Right cardiac atrium (tissue), 5 donors: Measurements from ENCODE around the gene CCDC106. TPM values are rescaled to one million over a fixed set of nuclear protein-coding genes. Genes with fewer than 3 reads are reported as not detected.

Experiments
- ATAC-seq, 2 donors: fragments of 200-7000 bp; cut with Tn5 transposase; one replicate each; pipeline versions ENCODE4 v1.8.0 to v1.9.1; 2020; ENCODE audit warnings: moderate library complexity in 2 of 2, mild to moderate bottlenecking in 1 of 2
- DNase-seq, 3 donors: peaks; one replicate each; pipeline ENCODE4 v3.0.0-alpha.2; 2020
- H3K27ac ChIP-seq: one replicate; pipeline ENCODE4 v1.5.1; 2013; ENCODE audit warnings: mild to moderate bottlenecking, low read length, control low read depth, moderate library complexity
- H3K27me3 ChIP-seq: one replicate; pipeline ENCODE4 v1.6.1; 2013; ENCODE audit not compliant: control insufficient read depth, insufficient read depth
- H3K4me1 ChIP-seq: one replicate; pipeline ENCODE4 v1.6.1; 2013; ENCODE audit warnings: low read length; ENCODE audit not compliant: control insufficient read depth, insufficient read depth
- H3K4me3 ChIP-seq: one replicate; pipeline ENCODE4 v1.5.1; 2013; ENCODE audit warnings: low read length, control low read depth
- H3K9me3 ChIP-seq: one replicate; pipeline ENCODE4 v1.6.1; 2013; ENCODE audit warnings: low read length; ENCODE audit not compliant: control insufficient read depth
- WGBS: extraction: QIAGEN DNeasy Blood & Tissue Kit; methylation state at CpG from one replicate; pipeline ENCODE4 v1.1.7; 2013; 5-methylcytosine and 5-hydroxymethylcytosine counted together
- intact Hi-C, 4 donors: fragments of 100-400 bp; cut with DNase I; formaldehyde crosslinking; loops; one replicate each; pipeline versions ENCODE4 v1.11.0 to v1.14.0; 2022 to 2023
- polyA plus RNA-seq: library from polyadenylated mRNA; stranded (reverse); fragments of 200-250 nt; gene quantifications from one replicate; pipeline ENCODE4 v1.2.3, GENCODE V29; 2013
- total RNA-seq, 4 donors: library from RNA; stranded (reverse); fragmentation: NEBNext Ultra II Directional; extraction: Animal tissue kit (Norgen Biotek cat#: 25700); gene quantifications; one replicate each; pipeline ENCODE4 v1.2.1, GENCODE V29; 2021
- donor health status: healthy with polysubstance abuse.
- donor health status: DM: no; HTN: yes; CAD: no.
- donor health status: DM: no; HTN: no; CAD: no.
- donor health status: DM: no; HTN: yes; CAD: no; lungs with severe emphysema.
- donor health status: DM: yes; HTN: yes; CAD: no.

CCDC106 gene
- total and polyA plus RNA-seq, 5 donors: 23.6 to 30.4 (median 24.5) TPM

- Histone ChIP-seq H3K4me3 (no peak overlapping the region), H3K4me1 (peaks cover 9% of the 10 kb centered on the region), H3K9me3 (no peaks in the 10 kb centered on the region), H3K27me3 (no peaks in the 10 kb centered on the region), H3K27ac (no peak overlapping the region)
- DNase-seq (peak in 2 of 3 donors; percentile 75 to 82), ATAC-seq (no peak)
- intact Hi-C loops: no loop called here
- WGBS: 73% methylated on average over 71 of the region's 71 CpGs
Observed at GRCh38 chr19:55652311-55653128, 4.5 kb downstream of the CCDC106 start.

GRCh38 chr19:55653651-55654322 lies 5.8 kb downstream of the CCDC106 start:
- under 1% methylated on average over 57 of the region's 57 CpGs for WGBS
- DNase-seq: peak; percentile 98 to 99 (median 99)
- Histone ChIP-seq H3K27ac (peak overlapping the region; percentile 99), H3K9me3 (no peaks in the 10 kb centered on the region), H3K27me3 (no peaks in the 10 kb centered on the region), H3K4me3 (peak overlapping the region; percentile 92), H3K4me1 (peaks cover 14% of the 10 kb centered on the region)
- intact Hi-C loops: no loop called here
- peak; percentile 72 to 75 for ATAC-seq

GRCh38 chr19:55654323-55654867 lies 6.4 kb downstream of the CCDC106 start:
- no peaks in the 10 kb centered on the region for H3K27me3 ChIP-seq
- intact Hi-C loops: no loop called here
- ATAC-seq (peak; percentile 80 to 84), DNase-seq (peak; percentile 99 to 100 (median 100))
- peak overlapping the region; percentile 99 for H3K27ac ChIP-seq
- H3K9me3 ChIP-seq: no peaks in the 10 kb centered on the region
- peaks cover 14% of the 10 kb centered on the region for H3K4me1 ChIP-seq
- peak overlapping the region; percentile 92 for H3K4me3 ChIP-seq
- WGBS: under 1% methylated on average over 52 of the region's 52 CpGs

GRCh38 chr19:55654868-55655647 lies 7.0 kb downstream of the CCDC106 start, which contains the start of gene U2AF2:
Gene U2AF2, plus strand, starts transcription at chr19:55655035. Its CDS starts 70 bp downstream, at chr19:55655105.
- Histone ChIP-seq H3K27me3 (no peaks in the 10 kb centered on the region), H3K27ac (peak within 1 kb of the TSS; percentile 99), H3K9me3 (no peaks in the 10 kb centered on the region), H3K4me1 (peaks cover 14% of the 10 kb centered on the region), H3K4me3 (peak within 1 kb of the TSS; percentile 92)
- DNase-seq (peak; percentile 96 to 99 (median 98)), ATAC-seq (peak; percentile 69 to 71)
- WGBS: under 1% methylated on average over 94 of the region's 95 CpGs
- intact Hi-C loops: no loop called here

- peak in 1 of 3 donors; percentile 38 for DNase-seq
- intact Hi-C loops: no loop called here
Observed at GRCh38 chr19:55655648-55656040, 7.6 kb downstream of the CCDC106 start.

GRCh38 chr19:55656552-55656951 lies 8.5 kb downstream of the CCDC106 start:
- Histone ChIP-seq H3K27me3 (no peaks in the 10 kb centered on the region), H3K4me1 (peaks cover 14% of the 10 kb centered on the region), H3K4me3 (peak overlapping the region; percentile 92), H3K9me3 (no peaks in the 10 kb centered on the region), H3K27ac (no peak overlapping the region)
- WGBS: 54% methylated on average over 7 of the region's 7 CpGs
- no peak for DNase-seq
- no peak for ATAC-seq
- intact Hi-C loops: no loop called here

More at GRCh38 chr19:55655648-55656040, 7.6 kb downstream of the CCDC106 start:
- WGBS: under 1% methylated on average over 19 of the region's 19 CpGs
- H3K9me3 ChIP-seq: no peaks in the 10 kb centered on the region
- peak overlapping the region; percentile 92 for H3K4me3 ChIP-seq
- no peak for ATAC-seq
- H3K27me3 ChIP-seq: no peaks in the 10 kb centered on the region
- H3K27ac ChIP-seq: peak overlapping the region; percentile 92
- peaks cover 14% of the 10 kb centered on the region for H3K4me1 ChIP-seq

- H3K27ac ChIP-seq: no peak overlapping the region
- H3K27me3 ChIP-seq: no peaks in the 10 kb centered on the region
- 43% methylated on average over 18 of the region's 18 CpGs for WGBS
- H3K9me3 ChIP-seq: no peaks in the 10 kb centered on the region
- intact Hi-C loops: no loop called here
- DNase-seq (peak in 1 of 3 donors; percentile 73), ATAC-seq (no peak)
- H3K4me1 ChIP-seq: peaks cover 14% of the 10 kb centered on the region
- no peak overlapping the region for H3K4me3 ChIP-seq
Observed at GRCh38 chr19:55656988-55657747, 9.2 kb downstream of the CCDC106 start.

- intact Hi-C loops: no loop called here
- H3K4me3 ChIP-seq: no peak overlapping the region
- DNase-seq (no peak), ATAC-seq (no peak)
- no peak overlapping the region for H3K27ac ChIP-seq
- WGBS: 88% methylated on average over 37 of the region's 37 CpGs
- H3K9me3 ChIP-seq: no peaks in the 10 kb centered on the region
- peaks cover 14% of the 10 kb centered on the region for H3K4me1 ChIP-seq
- no peaks in the 10 kb centered on the region for H3K27me3 ChIP-seq
Observed at GRCh38 chr19:55658846-55659459, 10.9 kb downstream of the CCDC106 start.

GRCh38 chr19:55659822-55660221 lies 11.8 kb downstream of the CCDC106 start:
- no peak for DNase-seq
- Histone ChIP-seq H3K27ac (no peak overlapping the region), H3K9me3 (no peaks in the 10 kb centered on the region), H3K27me3 (no peaks in the 10 kb centered on the region), H3K4me1 (peaks cover 14% of the 10 kb centered on the region), H3K4me3 (no peak overlapping the region)
- 65% methylated on average over 9 of the region's 9 CpGs for WGBS
- intact Hi-C loops: no loop called here
- ATAC-seq: no peak

GRCh38 chr19:55660404-55660803 lies 12.4 kb downstream of the CCDC106 start:
- no peak overlapping the region for H3K4me3 ChIP-seq
- no peaks in the 10 kb centered on the region for H3K27me3 ChIP-seq
- DNase-seq (no peak), ATAC-seq (no peak)
- H3K4me1 ChIP-seq: peaks cover 14% of the 10 kb centered on the region
- WGBS: 89% methylated on average over 12 of the region's 12 CpGs
- intact Hi-C loops: no loop called here
- H3K9me3 ChIP-seq: no peaks in the 10 kb centered on the region
- no peak overlapping the region for H3K27ac ChIP-seq
